Measurements from ENCODE around the gene ANGPTL2. TPM values are rescaled to one million over a fixed set of nuclear protein-coding genes. Genes with fewer than 3 reads are reported as not detected.

ANGPTL2 gene
- total and polyA plus RNA-seq, 2 donors, result 37.7 to 94.6 TPM

GRCh38 chr9:127067603-127068220 lies 54.7 kb downstream of the ANGPTL2 start:
- WGBS, result 91% methylated on average over 5 of the region's 5 CpGs
- no peak for DNase-seq (ENCODE audit: extremely low spot score)
- H3K4me1 ChIP-seq (ENCODE audit: insufficient read depth), result no peaks in the 10 kb centered on the region

DNA sequence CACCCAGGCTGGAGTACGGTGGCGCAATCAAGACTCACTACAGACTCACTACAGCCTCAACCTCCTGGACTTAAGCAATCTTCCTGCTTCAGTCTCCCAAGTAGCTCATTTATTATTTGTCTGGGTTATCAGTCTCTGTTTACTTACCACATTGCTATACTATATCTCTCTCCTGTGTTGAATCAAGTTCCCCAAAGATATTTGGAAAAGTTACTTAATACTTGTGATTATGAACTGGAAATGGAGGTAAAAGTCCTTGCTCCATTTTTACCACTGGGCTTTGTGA lies 55.6 kb downstream of the ANGPTL2 start:
- WGBS, result 88% methylated on average over 2 of the region's 2 CpGs
- H3K27ac ChIP-seq (ENCODE audit: low read depth), result no peak overlapping the region
- DNase-seq (ENCODE audit: extremely low spot score), result no peak

More at GRCh38 chr9:127067603-127068220, 54.7 kb downstream of the ANGPTL2 start:
- H3K27ac ChIP-seq (ENCODE audit: low read depth), result no peak overlapping the region
- no peaks in the 10 kb centered on the region for H3K36me3 ChIP-seq (ENCODE audit: insufficient read depth)
- no peak overlapping the region for H3K4me3 ChIP-seq (ENCODE audit: low read depth, low read length)

GRCh38 chr9:127066060-127066850 lies 56.2 kb downstream of the ANGPTL2 start:
- Histone ChIP-seq H3K4me1 (ENCODE audit: insufficient read depth) (no peaks in the 10 kb centered on the region), H3K27ac (ENCODE audit: low read depth) (no peak overlapping the region), H3K36me3 (ENCODE audit: insufficient read depth) (no peaks in the 10 kb centered on the region), H3K4me3 (ENCODE audit: low read depth, low read length) (no peak overlapping the region)
- WGBS, result 95% methylated on average over 9 of the region's 9 CpGs
- no peak for DNase-seq (ENCODE audit: extremely low spot score)

More for the DNA sequence above, 55.6 kb downstream of the ANGPTL2 start:
- Histone ChIP-seq H3K4me3 (ENCODE audit: low read depth, low read length) (no peak overlapping the region), H3K4me1 (ENCODE audit: insufficient read depth) (no peaks in the 10 kb centered on the region), H3K36me3 (ENCODE audit: insufficient read depth) (no peaks in the 10 kb centered on the region)

- DNase-seq (ENCODE audit: extremely low spot score), result no peak
- WGBS, result 70% methylated on average over 1 of the region's 1 CpG
- Histone ChIP-seq H3K27ac (ENCODE audit: low read depth) (no peak overlapping the region), H3K36me3 (ENCODE audit: insufficient read depth) (no peaks in the 10 kb centered on the region), H3K4me1 (ENCODE audit: insufficient read depth) (no peaks in the 10 kb centered on the region), H3K4me3 (ENCODE audit: low read depth, low read length) (no peak overlapping the region)
Measured at GRCh38 chr9:127065592-127065991, 56.8 kb downstream of the ANGPTL2 start.

DNA sequence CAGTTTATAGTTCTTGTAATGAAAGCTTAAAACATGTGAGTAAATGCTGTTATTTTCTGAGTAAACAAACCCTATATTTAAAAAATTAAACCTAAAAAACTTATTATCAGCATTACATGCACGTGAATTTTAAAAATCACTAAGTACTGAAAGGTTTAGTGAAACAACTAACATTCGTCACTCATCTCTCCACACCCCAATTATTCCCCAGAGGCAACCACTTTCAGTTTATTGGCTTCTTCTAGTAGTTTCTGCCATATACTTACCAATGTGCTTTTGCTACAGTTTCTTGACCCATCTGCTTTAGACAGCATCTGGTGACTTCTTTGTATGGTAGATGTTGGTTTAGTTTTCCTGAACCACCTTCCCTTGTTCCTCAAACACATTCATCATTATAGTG lies 58.1 kb downstream of the ANGPTL2 start:
- DNase-seq (ENCODE audit: extremely low spot score), result no peak
- Histone ChIP-seq H3K36me3 (ENCODE audit: insufficient read depth) (no peaks in the 10 kb centered on the region), H3K27ac (ENCODE audit: low read depth) (no peak overlapping the region), H3K4me3 (ENCODE audit: low read depth, low read length) (no peak overlapping the region), H3K4me1 (ENCODE audit: insufficient read depth) (no peaks in the 10 kb centered on the region)
- 94% methylated on average over 2 of the region's 2 CpGs for WGBS

DNA sequence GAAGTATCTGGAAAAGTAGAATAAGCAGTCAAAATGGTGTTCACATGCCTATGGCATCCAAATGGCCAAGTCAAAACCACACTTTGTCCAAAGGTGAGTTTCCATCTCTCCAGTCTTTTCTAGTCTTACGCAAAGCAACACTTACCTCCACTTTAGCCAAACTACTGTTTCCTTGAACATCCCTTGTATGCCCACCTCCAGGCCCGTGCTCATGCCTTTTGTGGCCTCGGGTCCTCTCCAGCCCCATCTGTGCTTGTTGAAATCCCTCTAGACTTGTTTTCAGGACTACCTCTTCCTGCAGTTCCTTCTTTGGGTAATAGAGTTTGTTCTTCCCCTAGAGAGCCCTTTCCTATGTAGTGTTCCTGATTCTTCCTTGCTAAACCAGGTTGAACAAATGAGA lies 61.0 kb downstream of the ANGPTL2 start:
- Histone ChIP-seq H3K27ac (ENCODE audit: low read depth) (no peak overlapping the region), H3K4me3 (ENCODE audit: low read depth, low read length) (no peak overlapping the region), H3K4me1 (ENCODE audit: insufficient read depth) (no peaks in the 10 kb centered on the region), H3K36me3 (ENCODE audit: insufficient read depth) (no peaks in the 10 kb centered on the region)
- DNase-seq (ENCODE audit: extremely low spot score), result no peak
- WGBS, result 97% methylated on average over 3 of the region's 3 CpGs

GRCh38 chr9:127059765-127060361 lies 62.6 kb downstream of the ANGPTL2 start:
- Histone ChIP-seq H3K4me3 (ENCODE audit: low read depth, low read length) (no peak overlapping the region), H3K36me3 (ENCODE audit: insufficient read depth) (no peaks in the 10 kb centered on the region), H3K4me1 (ENCODE audit: insufficient read depth) (no peaks in the 10 kb centered on the region), H3K27ac (ENCODE audit: low read depth) (no peak overlapping the region)
- DNase-seq (ENCODE audit: extremely low spot score), result no peak
- WGBS, result 63% methylated on average over 4 of the region's 4 CpGs

- WGBS, result 92% methylated on average over 2 of the region's 2 CpGs
- no peak for DNase-seq (ENCODE audit: extremely low spot score)
- H3K4me3 ChIP-seq (ENCODE audit: low read depth, low read length), result no peak overlapping the region
- no peaks in the 10 kb centered on the region for H3K36me3 ChIP-seq (ENCODE audit: insufficient read depth)
- no peaks in the 10 kb centered on the region for H3K4me1 ChIP-seq (ENCODE audit: insufficient read depth)
- no peak overlapping the region for H3K27ac ChIP-seq (ENCODE audit: low read depth)
Measured at GRCh38 chr9:127059030-127059429, 63.4 kb downstream of the ANGPTL2 start.

GRCh38 chr9:127058645-127059021 lies 63.8 kb downstream of the ANGPTL2 start:
- no peak overlapping the region for H3K27ac ChIP-seq (ENCODE audit: low read depth)
- no peaks in the 10 kb centered on the region for H3K4me1 ChIP-seq (ENCODE audit: insufficient read depth)
- 79% methylated on average over 4 of the region's 4 CpGs for WGBS
- H3K4me3 ChIP-seq (ENCODE audit: low read depth, low read length), result no peak overlapping the region
- DNase-seq (ENCODE audit: extremely low spot score), result no peak
- H3K36me3 ChIP-seq (ENCODE audit: insufficient read depth), result no peaks in the 10 kb centered on the region

GRCh38 chr9:127058011-127058644 lies 64.3 kb downstream of the ANGPTL2 start:
- WGBS, result 86% methylated on average over 7 of the region's 7 CpGs
- H3K4me3 ChIP-seq (ENCODE audit: low read depth, low read length), result no peak overlapping the region
- no peaks in the 10 kb centered on the region for H3K36me3 ChIP-seq (ENCODE audit: insufficient read depth)
- no peaks in the 10 kb centered on the region for H3K4me1 ChIP-seq (ENCODE audit: insufficient read depth)
- DNase-seq (ENCODE audit: extremely low spot score), result no peak
- H3K27ac ChIP-seq (ENCODE audit: low read depth), result no peak overlapping the region

- no peak for DNase-seq (ENCODE audit: extremely low spot score)
- H3K4me1 ChIP-seq (ENCODE audit: insufficient read depth), result no peaks in the 10 kb centered on the region
- H3K4me3 ChIP-seq (ENCODE audit: low read depth, low read length), result no peak overlapping the region
- H3K27ac ChIP-seq (ENCODE audit: low read depth), result no peak overlapping the region
- 83% methylated on average over 3 of the region's 3 CpGs for WGBS
- no peaks in the 10 kb centered on the region for H3K36me3 ChIP-seq (ENCODE audit: insufficient read depth)
Measured at GRCh38 chr9:127056446-127056845, 66.0 kb downstream of the ANGPTL2 start.

GRCh38 chr9:127055745-127056402 lies 66.6 kb downstream of the ANGPTL2 start:
- Histone ChIP-seq H3K4me1 (ENCODE audit: insufficient read depth) (no peaks in the 10 kb centered on the region), H3K27ac (ENCODE audit: low read depth) (no peak overlapping the region), H3K36me3 (ENCODE audit: insufficient read depth) (no peaks in the 10 kb centered on the region), H3K4me3 (ENCODE audit: low read depth, low read length) (no peak overlapping the region)
- no peak for DNase-seq (ENCODE audit: extremely low spot score)

GRCh38 chr9:127053960-127054359 lies 68.5 kb downstream of the ANGPTL2 start:
- Histone ChIP-seq H3K36me3 (ENCODE audit: insufficient read depth) (no peaks in the 10 kb centered on the region), H3K4me1 (ENCODE audit: insufficient read depth) (no peaks in the 10 kb centered on the region), H3K27ac (ENCODE audit: low read depth) (no peak overlapping the region), H3K4me3 (ENCODE audit: low read depth, low read length) (no peak overlapping the region)
- WGBS, result 50% methylated on average over 5 of the region's 5 CpGs
- no peak for DNase-seq (ENCODE audit: extremely low spot score)
